Cardiac muscle cell (in vitro differentiated cells and primary cell): ENCODE measurements around the gene SLC35F5. TPM values are rescaled to one million over a fixed set of nuclear protein-coding genes. Genes with fewer than 3 reads are reported as not detected.
"Not testable (repeated sequence)": the region's sequence is repeated elsewhere in the genome, so short reads cannot be mapped to it uniquely, and the experiment has no call there.

Experiments
- DNase-seq, 2 donors: peaks; one replicate each; pipeline versions ENCODE4 v3.0.0 to v3.0.0-alpha.2; 2010 to 2017; ENCODE audit warnings: low read depth in 1 of 2, low spot score in 1 of 2
- H3K27ac ChIP-seq: fragments of 200-600 bp; sonication (generic); 2 replicates; pipeline ENCODE4 v1.5.1; 2016
- H3K27me3 ChIP-seq: fragments of 200-600 bp; sonication (generic); 2 replicates; pipeline ENCODE4 v1.6.0; 2016; ENCODE audit warnings: control low read depth
- H3K36me3 ChIP-seq: fragments of 200-600 bp; sonication (generic); 2 replicates; pipeline ENCODE4 v1.5.1; 2016; ENCODE audit warnings: control low read depth
- H3K4me1 ChIP-seq: fragments of 200-600 bp; sonication (generic); 2 replicates; pipeline ENCODE4 v1.8.1; 2017; ENCODE audit warnings: low read depth, mild to moderate bottlenecking, mixed run types
- H3K4me3 ChIP-seq: fragments of 200-600 bp; sonication (generic); 2 replicates; pipeline ENCODE4 v1.5.1; 2016; ENCODE audit warnings: mild to moderate bottlenecking
- H3K9me3 ChIP-seq: fragments of 200-600 bp; sonication (generic); 2 replicates; pipeline ENCODE4 v1.5.1; 2017; ENCODE audit warnings: low read depth, mild to moderate bottlenecking, control low read depth
- CTCF ChIP-seq: IDR thresholded peaks from 2 replicates; pipeline ENCODE4 v1.5.1; 2012; ENCODE audit warnings: low read depth, mild to moderate bottlenecking, low read length
- polyA plus RNA-seq: library from polyadenylated mRNA; unstranded; fragments of >200 nt; fragmentation: Nextera tagmentation; extraction: Ambion mirVana; gene quantifications from 2 replicates; pipeline ENCODE4 v1.2.1, GENCODE V29; 2016
- total RNA-seq: library from RNA; depleted of rRNA; stranded (reverse); fragments of >200 nt; gene quantifications from 2 replicates; pipeline ENCODE4 v1.2.3, GENCODE V29; 2016

Gene SLC35F5
- total and polyA plus RNA-seq, 2 experiments from 2014 or later: 27.6 to 48.4 TPM

GRCh38 chr2:113672326-113672932, 84.0 kb downstream of the SLC35F5 start:
- H3K27me3 ChIP-seq: no peaks in the 10 kb centered on the region
- no peaks in the 10 kb centered on the region for H3K9me3 ChIP-seq
- TF ChIP-seq CTCF: no peak
- DNase-seq: no peak
- no peak overlapping the region for H3K4me3 ChIP-seq
- no peaks in the 10 kb centered on the region for H3K36me3 ChIP-seq
- H3K4me1 ChIP-seq: no peaks in the 10 kb centered on the region
- H3K27ac ChIP-seq: no peak overlapping the region

- not testable (repeated sequence) for H3K36me3 ChIP-seq, DNase-seq, H3K4me3 ChIP-seq, H3K4me1 ChIP-seq, H3K27ac ChIP-seq, H3K27me3 ChIP-seq, H3K9me3 ChIP-seq
Measured at GRCh38 chr2:113669013-113669412, 87.4 kb downstream of the SLC35F5 start.

- not testable (repeated sequence) for H3K4me1 ChIP-seq, H3K9me3 ChIP-seq, DNase-seq, H3K36me3 ChIP-seq, H3K27me3 ChIP-seq, H3K4me3 ChIP-seq, H3K27ac ChIP-seq
Measured at GRCh38 chr2:113664761-113665533, 91.5 kb downstream of the SLC35F5 start.

GRCh38 chr2:113663285-113664060, 93.0 kb downstream of the SLC35F5 start:
- H3K4me1 ChIP-seq, H3K36me3 ChIP-seq, H3K4me3 ChIP-seq, DNase-seq, H3K9me3 ChIP-seq, H3K27me3 ChIP-seq, H3K27ac ChIP-seq: not testable (repeated sequence)

Other genes with a start within 250 kb of the SLC35F5 start
- 20.9 and 25.7 TPM in 2 replicates for gene RABL2A, start 129.4 kb downstream of the SLC35F5 start, total RNA-seq
- 31.7 and 33.6 TPM in 2 replicates for gene RABL2A, start 129.4 kb downstream of the SLC35F5 start, polyA plus RNA-seq
- 64.5 and 69.7 TPM in 2 replicates for gene ACTR3, start 133.4 kb upstream of the SLC35F5 start, total RNA-seq
- 125 and 126 TPM in 2 replicates for gene ACTR3, start 133.4 kb upstream of the SLC35F5 start, polyA plus RNA-seq